Fibroblast of lung (primary cell): ENCODE measurements around the gene STXBP2.

ENCODE experiments used
- CTCF ChIP-seq, 2 donors: IDR thresholded peaks in 1 of 2; conservative IDR thresholded peaks in 1 of 2; 1 replicate in 1 of 2; 2 replicates in 1 of 2; pipeline ENCODE4 v1.5.1; 2011 to 2012; ENCODE audit warnings: low read length in 2 of 2, control low read depth in 1 of 2, inconsistent platforms in 1 of 2, low read depth in 1 of 2, mild to moderate bottlenecking in 1 of 2
- EZH2 ChIP-seq: IDR thresholded peaks from 2 replicates; pipeline ENCODE4 v1.5.1; 2012; ENCODE audit warnings: low read length, control low read depth, mild to moderate bottlenecking; ENCODE audit errors: missing control alignments

- TF ChIP-seq CTCF (conservative IDR thresholded peaks at IDR 0.05 in 1 of 2, IDR thresholded peaks at IDR 0.05 in 1 of 2; ENCODE audit: low read depth in 1 of 2, low read length in 2 of 2) (no peak), EZH2 (no peak)
These were observed 29.6 kb upstream of the STXBP2 start for GRCh38 chr19:7607212-7607873.
